ENCODE data around the gene NBAS.

DNA sequence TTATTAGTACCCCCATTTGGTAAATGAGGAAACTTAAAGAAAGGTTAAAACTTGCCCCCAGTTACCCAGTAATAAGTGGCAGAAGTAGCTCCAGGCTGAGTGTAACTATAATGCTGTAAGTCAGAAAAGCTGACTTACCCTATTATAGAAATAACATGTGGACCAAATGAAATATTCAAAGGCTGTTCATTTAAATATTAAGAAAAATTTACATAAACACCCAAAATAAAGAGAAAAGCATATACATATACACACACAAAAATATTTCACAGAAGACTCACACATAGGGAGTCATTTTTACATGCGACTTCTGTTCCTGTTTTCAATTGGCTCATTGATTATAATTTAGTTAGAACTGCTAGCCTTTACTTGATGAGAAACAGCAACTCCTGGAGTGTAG lies 189.1 kb downstream of the NBAS start:
- TF ChIP-seq, protein P1, sequence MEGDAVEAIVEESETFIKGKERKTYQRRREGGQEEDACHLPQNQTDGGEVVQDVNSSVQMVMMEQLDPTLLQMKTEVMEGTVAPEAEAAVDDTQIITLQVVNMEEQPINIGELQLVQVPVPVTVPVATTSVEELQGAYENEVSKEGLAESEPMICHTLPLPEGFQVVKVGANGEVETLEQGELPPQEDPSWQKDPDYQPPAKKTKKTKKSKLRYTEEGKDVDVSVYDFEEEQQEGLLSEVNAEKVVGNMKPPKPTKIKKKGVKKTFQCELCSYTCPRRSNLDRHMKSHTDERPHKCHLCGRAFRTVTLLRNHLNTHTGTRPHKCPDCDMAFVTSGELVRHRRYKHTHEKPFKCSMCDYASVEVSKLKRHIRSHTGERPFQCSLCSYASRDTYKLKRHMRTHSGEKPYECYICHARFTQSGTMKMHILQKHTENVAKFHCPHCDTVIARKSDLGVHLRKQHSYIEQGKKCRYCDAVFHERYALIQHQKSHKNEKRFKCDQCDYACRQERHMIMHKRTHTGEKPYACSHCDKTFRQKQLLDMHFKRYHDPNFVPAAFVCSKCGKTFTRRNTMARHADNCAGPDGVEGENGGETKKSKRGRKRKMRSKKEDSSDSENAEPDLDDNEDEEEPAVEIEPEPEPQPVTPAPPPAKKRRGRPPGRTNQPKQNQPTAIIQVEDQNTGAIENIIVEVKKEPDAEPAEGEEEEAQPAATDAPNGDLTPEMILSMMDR (IDR thresholded peaks at IDR 0.05; ENCODE audit: insufficient read depth, low read depth, low read length), result no peak
- TF ChIP-seq EZH2 (IDR thresholded peaks at IDR 0.05; ENCODE audit: insufficient read depth, low read length), result no peak

All from astrocyte (in vitro differentiated cells and primary cell).